CD4-positive, alpha-beta T cell treated with Interleukin-15 for 4 hours (primary cell): ENCODE measurements around the gene AKAP17A.

Source experiments
- DNase-seq: peaks from one replicate; pipeline ENCODE4 v3.0.0-alpha.2; 2020; ENCODE audit warnings: low spot score

AKAP17A gene

DNA sequence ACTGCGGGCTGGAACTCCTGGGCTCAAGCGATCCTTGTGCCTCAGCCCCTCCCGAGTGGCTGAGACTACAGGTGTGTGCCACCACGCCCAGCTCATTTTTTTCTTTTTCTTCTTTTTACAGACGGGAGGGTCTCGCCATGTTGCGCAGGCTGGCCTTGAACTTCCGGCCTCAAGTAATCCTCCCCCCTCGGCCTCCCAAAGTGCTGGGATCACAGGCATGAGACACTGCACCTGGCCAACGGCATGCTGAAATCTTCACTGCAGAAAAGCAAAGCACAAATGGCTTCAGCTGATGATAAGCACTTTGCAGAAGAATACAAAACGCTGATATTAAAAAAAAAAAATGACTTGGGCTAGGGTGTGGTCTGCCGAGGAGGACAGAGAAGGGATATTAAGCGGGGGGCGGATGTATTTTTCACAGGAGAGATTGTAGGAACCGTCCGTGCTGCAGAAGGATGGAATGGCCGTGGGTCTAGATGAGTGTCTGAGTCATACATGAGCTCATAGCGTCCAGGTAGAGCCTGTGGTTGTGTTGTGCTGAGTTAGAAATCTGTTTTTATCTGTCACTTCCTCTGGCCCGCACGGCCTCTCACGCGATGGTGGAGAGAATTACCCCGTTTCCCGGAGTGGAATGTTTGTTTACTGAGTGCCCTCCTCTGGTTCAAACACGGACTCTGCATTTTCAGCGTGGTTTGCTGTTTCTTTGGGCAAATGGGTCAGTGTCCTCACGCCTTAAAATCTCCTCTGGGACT is 8.5 kb upstream of the AKAP17A start:
- peak; percentile 71 for DNase-seq

GRCh38 chrX:1584237-1585011 is 7.0 kb upstream of the AKAP17A start:
- no peak for DNase-seq

GRCh38 chrX:1587161-1587560 is 4.2 kb upstream of the AKAP17A start:
- no peak for DNase-seq

DNA sequence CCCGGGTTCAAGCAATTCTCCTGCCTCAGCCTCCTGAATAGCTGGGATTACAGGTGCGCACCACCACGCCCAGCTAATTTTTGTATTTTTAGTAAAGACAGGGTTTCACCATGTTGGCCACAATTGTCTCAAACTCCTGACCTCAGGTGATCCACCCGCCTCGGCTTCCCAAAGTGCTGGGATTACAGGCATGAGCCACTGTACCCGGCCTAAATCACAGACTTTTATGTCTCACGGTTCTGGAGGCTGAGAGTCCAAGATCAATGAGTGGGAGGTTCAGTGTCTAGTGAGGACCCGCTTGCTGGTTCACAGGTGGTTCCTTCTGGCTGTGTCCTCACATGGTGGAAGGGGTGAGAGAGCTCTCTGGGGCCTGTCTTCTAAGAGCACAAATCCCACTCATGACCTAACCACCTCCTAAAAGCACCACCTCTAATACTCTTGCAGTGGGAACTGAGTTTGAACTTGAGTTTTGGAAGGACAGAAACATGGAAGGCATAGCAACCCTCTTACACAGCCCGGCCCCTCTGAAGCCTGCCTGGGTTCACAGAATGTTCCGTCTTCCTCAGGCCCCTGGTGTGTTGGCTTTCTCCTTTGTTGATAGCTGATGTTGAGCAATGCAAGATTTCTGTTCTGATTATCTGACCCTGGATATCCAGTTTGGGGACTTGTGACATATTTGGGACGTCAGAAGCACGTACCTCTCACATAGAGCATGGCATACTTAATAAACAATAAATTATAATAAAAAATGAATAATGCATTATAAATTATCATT is 1.9 kb upstream of the AKAP17A start:
- DNase-seq, result no peak

DNA sequence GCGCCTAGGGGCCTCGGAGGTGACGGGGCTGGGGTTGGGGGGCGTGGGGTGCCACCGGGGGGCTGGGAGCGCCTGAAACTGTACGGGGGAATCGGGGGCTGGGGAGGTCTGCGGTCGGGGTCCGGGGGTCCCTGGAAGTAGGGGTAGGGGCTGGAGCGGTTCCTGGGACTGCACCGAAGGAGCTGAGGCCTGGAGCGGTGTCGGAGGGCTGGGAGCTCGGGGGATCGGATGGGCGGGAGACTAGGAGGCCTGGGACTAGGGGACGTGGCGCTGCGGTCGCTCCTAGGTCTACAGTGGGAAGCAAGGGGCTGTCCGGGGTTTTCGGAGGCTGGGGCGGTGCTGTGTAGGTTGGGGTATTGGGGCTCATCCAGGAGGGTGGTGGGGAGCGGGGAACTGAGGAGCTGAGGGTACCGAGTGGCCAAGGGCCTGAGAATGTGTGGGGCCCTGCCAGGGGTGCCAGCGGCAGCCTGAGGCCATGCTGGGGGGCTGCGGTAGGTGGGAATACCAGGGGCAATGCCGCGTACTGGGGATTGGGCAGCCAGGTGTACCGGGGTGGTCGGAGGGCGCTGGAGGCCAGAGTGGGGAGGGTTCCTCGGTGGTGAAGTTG is 562 bp downstream of the AKAP17A start:
- DNase-seq, result no peak

DNA sequence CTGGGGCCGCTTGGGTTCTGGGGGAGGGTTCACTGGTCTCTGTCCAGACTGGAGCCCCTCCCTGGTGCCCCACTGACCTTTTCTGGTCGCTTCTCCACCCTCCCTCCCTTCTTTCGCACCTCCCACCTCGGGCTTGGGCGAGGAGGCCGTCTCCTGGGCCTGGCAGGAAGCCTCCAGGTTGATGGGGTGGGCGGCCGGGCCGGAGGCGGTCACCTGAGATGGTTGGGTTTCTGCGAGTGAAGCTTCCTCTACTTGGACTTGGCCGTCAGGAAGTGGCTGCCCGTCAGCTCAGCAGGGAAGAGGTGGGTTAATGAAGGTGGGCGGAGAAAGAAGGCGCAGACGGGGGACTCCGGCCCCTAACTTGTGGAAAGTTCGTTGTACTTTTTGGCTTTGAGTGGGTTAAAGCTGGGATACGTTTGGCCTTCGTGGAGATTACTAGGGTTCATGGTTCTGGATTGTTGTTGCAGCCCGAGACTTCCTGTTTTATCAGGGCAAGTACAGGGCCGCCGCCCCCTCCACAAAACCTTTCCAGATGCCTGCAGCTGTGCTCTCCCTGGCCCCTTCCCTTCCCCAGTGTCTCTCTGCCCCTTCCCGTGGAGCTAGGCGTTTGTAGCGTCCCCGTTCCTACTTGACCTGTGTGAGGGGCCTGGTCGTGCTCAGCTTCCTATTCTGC is 1.2 kb downstream of the AKAP17A start:
- no peak for DNase-seq

- DNase-seq, result no peak
These were observed 2.2 kb downstream of the AKAP17A start for GRCh38 chrX:1593286-1594271.

DNA sequence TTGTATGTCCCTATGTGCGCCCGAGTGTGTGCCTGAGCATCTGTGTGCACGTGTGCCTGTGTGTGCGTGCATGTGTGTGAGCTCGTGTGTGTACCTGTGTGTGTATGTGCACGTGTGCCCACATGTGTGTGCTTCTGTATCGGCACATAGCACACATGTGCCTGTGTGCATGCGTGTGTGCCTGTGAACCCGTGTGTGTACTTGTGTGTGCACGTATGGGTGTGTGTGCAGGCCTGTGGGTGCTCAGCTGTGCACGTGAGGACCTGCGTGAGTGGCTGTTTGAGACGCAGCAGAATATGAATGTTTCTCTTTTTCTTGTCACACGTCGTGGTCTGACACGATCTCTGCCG is 4.3 kb downstream of the AKAP17A start:
- no peak for DNase-seq

- no peak for DNase-seq
These were observed 5.4 kb downstream of the AKAP17A start for GRCh38 chrX:1596676-1597344.

DNA sequence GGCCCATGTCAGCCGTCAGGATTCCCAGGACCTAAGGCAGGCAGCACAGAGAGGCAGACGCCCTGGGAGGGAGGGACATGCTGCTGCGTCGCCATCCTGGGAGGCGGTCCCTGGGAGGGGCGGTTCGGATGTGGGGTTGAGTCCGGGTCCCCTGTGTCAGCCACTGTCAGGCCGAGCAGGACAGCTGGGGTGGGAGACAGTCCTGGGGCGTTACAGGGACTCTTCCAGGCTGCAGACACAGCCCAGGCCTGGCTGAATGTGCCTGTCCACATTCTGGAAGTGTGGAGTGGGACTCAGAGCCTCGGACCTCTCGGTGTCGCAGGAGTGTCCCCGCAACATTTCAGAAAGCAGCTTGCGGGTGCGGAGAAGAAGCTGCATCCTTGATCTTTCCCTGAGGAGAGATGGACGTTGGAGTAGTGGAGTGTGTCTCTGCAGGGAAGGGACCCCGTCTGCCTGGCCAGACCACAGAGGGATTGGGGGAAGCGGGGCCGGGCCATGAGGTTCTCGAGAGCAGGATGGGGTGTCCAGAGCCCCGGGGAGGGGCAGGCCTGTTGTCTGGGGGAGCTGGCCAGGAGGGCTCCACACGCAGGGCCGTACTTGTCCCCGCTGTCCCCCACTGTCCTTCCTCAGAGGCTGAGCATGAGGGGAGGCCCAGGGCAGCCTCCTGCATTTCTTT is 6.1 kb downstream of the AKAP17A start:
- DNase-seq, result no peak

DNA sequence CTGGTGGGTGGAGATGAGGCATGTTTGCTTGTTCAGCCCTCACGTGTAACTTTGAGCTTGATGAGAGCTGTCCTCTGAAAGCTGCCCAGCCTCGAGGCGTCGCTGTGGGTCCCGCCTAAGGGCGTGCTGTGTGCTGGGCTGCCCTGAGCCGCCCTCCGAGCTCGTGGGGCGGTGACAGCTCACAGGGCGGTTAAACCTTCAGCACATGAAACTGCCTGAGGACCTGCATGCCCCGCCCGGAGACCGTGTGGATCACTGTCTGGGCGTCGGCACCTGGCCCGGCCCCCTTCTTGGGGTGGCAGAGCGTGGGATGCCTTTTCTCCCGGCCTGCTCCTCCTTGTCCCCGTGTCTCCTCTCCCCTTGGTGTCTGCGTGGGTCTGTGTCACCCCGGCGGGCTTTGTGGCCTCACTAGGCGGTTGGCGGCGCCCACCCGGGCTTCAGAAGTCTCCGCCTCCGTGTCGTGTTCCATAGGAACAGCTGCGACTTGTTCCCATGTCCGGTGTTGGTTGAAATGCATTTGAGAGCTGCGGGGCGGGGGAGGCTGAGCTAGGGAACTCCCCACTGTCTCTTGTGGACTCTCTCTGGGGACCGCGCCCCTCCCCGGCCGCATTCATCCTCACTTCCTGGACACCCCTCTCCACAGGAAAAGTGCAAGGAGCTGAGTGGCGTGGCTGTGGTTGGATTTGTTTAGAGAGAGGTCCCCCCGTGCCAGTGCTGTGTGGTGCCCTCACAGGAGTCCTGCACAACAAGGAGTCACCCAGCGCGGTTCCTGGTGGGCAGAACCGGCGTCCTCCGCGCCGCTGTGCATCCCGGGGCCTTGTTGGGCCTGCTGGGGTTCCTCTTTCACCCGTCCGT is 6.8 kb downstream of the AKAP17A start:
- no peak for DNase-seq

- no peak for DNase-seq
These were observed 7.7 kb downstream of the AKAP17A start for GRCh38 chrX:1598876-1599790.

GRCh38 chrX:1599791-1600405 is 8.5 kb downstream of the AKAP17A start:
- DNase-seq, result no peak

DNA sequence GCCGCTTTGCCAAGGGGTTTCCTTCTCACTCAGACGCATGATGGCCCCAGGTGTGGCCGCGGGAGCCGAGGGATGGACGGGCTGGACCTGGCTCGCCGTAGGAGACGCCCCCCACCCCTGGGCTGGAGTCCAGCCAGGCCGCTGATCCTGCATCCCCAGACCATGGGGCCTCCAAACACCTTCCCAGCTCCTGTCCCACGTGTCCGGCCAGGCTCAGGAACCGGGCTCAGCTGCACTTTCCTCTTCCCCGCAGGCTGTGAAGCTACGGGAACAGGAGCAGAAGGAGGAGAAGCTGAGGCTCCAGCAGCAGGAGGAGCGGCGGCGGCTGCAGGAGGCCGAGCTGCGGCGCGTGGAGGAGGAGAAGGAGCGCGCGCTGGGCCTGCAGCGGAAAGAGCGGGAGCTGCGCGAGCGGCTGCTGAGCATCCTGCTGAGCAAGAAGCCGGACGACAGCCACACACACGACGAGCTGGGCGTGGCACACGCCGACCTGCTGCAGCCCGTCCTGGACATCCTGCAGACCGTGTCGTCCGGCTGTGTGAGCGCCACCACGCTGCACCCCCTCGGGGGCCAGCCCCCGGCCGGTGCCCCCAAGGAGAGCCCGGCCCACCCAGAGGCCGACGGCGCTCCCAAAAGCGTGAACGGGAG is 9.1 kb downstream of the AKAP17A start:
- DNase-seq, result no peak

DNA sequence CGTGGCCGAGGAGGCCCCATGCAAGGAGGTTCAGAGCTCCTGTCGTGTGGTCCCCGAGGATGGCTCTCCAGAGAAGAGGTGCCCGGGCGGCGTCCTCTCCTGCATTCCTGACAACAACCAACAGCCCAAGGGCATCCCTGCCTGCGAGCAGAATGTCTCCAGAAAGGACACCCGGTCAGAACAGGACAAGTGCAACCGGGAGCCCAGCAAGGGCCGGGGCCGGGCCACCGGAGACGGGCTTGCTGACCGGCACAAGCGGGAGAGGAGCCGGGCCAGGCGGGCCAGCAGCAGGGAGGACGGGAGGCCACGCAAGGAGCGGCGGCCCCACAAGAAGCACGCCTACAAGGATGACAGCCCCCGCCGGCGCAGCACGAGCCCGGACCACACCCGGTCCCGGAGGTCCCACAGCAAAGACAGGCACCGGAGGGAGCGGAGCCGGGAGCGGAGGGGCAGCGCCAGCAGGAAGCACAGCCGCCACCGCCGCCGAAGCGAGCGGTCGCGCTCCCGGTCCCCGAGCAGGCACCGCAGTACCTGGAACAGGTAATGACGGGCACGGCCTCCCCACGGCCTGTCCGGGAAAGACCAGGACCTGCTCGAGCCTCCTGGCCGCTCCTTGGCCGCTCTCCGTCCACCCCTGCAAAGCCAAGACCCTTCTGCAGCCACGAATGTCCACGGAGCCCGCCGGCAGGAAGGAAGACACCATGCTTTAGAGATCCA is 9.8 kb downstream of the AKAP17A start:
- no peak for DNase-seq

DNA sequence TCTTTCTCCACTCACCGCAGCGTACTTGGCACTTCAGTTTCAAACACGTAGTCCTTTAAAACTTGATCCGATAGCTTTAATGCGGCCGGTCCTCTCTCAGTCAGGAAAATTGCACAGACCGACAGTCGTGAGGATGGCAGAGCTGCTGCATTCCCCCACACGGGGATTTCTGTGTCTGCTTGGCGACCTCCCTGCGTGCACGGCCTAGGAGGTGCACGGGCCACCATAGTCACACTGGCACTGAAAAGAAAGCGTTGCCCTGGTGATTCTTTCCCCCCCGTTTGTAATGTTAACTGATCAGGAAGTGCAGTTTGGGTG is 10.3 kb downstream of the AKAP17A start:
- DNase-seq, result no peak
